AG08396 (cell line): ENCODE data around the gene ALLC.
A peak's percentile ranks its signal among the peaks of the same experiment; 100 is the strongest.
"Not testable (repeated sequence)": the region's sequence is repeated elsewhere in the genome, so short reads cannot be mapped to it uniquely, and the experiment has no call there.

Source experiments
- DNase-seq: peaks from one replicate; pipeline ENCODE4 v3.0.0; 2012; ENCODE audit warnings: low spot score, mixed read lengths

The ALLC gene

DNA sequence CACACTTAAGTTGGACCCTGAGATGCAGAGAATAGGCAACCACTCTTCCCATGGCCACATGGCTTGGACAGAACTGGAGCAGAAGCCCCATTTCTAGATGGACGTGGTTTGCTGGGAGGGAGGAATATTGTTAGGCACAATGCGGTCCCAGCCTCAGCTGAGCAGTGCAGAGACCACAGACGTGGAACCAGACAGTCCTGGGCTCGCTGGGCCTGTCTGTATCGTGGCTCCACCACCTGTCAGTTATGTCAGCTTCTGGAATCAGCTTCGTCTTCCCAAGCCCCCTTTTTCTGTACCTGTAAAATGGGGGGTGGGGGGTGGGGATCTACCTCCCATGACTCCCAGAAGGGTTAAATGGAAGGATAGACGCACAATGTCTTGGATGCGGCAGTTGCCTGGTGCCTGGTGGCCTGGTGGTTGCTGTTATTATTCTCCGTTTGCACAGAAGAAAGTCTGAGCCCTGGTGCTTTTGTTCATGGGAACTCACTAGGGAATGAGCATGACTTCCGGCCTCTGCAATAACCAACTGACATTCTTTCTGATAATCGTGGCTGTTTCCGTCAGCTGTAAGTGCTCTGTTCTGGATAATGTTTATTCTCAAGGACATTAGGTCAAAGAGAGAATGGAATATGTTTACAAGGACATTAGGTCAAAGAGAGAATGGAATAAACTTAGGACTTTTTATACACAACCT is 31.7 kb upstream of the ALLC start:
- peak; percentile 62 for DNase-seq

GRCh38 chr2:3626812-3627499 is 31.0 kb upstream of the ALLC start:
- DNase-seq = no peak

DNA sequence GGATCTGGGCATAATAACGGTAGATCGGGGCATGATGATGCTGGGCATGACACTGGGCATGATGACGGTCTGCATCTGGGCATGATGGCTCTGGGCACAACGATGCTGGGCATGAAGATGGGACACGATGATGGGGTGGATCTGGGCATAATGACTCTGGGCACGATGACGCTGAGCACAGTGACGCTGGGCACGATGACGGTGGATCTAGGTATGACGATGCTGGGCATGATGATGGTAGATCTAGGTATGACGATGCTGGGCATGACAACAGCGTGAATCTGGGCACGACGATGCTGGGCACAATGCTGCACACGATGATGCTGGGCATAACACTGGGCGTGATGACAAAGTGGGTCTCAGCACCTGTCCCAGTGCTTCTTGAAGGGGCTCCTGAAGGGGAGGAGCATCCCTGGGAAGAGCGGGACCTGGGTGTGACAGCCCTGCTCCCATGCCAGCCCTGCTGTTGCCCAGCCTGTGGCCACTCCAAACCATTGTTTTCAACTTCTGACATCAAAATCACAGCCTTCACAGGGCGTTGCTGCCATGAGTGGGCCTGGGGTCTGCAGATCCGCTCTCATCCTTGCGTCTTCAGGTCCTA is 30.4 kb upstream of the ALLC start:
- DNase-seq = no peak

DNA sequence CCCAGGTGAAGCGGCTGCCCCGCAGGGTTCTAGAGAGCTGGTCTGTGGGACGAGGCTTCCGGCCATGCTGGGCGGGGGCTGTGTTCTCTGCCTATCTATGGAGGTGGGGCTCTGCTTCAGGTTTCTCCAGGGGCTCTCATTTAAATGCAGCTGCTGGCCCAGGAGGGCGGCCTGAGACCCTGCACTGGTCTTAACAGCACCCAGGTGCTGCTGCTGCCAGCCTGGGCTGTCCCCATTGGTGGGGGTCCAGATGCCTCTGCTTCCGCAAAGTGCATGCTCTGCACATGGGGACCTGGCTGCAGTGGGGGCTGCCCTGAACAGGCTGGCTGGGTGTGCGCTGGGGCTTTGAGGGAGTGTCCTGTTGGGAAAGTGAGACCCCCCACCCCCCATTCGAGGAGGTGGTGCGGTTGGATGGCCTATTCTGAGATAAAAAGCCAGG is 29.7 kb upstream of the ALLC start:
- no peak for DNase-seq

- DNase-seq = no peak
Observed at GRCh38 chr2:3628800-3629199, 29.2 kb upstream of the ALLC start.

DNA sequence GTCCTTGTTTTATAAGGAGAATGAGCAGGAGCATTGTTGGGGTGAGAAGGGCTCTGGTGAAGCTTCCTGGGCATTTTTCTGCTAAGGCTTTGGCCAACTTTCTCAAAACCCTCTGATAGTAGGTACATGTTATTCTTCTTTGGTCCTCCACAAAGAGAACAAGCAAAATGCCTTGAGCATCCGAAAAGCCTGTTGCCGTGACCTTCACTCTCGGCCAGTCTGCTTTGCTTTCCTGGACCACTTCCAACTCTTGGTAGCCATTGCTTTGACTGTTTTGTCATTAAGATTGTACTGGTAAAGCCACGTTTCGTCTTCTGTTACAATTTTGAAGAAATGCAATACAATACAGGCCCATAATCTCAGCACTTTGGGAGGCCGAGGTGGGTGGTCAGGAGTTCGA is 27.4 kb upstream of the ALLC start:
- DNase-seq = no peak

DNA sequence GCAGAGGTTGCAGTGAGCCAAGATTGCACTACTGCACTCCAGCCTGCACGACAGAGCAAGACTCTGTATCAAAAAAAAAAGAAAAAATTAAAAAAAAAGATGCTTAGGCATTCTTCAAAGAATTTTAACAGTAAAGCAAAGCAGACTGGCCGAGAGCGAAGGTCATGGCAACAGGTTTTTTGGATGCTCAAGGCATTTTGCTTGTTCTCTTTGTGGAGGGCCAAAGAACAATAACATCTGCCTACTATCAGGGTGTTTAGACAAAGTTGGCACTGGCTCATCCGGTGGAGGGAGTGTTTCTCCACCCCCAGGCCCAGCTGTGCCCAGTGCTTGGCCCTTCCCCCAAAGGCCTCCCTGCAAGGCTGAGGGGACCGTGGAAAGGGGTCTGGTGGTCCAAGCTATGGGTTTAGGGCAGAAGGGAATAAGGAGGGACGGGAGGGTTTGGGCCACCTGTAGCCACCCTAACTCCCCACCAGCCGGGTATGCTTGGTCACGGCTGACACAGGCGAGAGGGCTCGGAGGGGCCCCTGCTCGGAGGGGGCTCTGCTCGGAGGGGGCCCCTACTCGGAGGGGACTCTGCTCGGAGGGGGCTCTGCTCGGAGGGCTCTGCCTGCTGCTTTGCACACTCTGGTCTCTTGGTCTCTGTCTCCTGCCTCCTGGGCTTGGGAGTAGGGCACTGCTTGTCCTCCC is 26.7 kb upstream of the ALLC start:
- DNase-seq = no peak

DNA sequence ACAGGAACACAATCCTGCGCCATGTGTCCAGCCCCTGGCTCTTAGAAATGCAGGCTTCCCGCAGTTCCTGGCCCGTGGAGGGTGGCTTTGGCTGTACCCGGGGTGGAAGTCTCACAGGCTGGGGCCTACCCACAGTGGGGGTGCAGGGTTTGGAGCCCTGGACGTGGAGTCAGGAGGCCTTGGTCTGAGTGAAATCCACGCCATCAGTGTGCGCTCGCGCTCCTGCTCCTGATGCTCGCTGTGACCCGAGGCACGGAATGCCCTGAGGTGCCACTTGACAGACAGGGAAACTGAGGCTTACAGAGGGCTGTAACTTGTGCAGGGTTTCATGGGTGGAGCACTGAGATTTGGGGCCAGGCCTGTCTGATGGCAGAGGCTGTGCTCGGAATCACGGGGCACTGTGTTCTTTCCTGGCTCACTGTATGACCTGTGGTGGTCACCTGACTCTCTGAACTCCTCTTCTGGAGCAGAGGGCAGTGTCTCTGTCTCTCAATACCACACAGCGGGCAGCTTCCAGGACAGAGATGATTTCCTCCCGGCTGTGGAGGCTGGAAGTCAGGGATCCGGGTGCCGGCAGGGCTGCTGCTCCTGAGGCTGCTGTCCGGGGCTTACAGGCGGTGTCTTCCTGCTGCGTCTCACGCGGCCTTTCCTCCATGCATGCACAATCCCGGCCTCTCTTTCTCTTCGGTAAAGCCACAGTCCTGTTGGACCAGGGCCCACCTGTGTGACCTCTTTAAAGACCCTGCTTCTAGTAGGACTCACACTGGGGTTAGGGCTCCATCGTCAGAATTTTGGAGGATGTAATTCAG is 25.9 kb upstream of the ALLC start:
- no peak for DNase-seq

DNA sequence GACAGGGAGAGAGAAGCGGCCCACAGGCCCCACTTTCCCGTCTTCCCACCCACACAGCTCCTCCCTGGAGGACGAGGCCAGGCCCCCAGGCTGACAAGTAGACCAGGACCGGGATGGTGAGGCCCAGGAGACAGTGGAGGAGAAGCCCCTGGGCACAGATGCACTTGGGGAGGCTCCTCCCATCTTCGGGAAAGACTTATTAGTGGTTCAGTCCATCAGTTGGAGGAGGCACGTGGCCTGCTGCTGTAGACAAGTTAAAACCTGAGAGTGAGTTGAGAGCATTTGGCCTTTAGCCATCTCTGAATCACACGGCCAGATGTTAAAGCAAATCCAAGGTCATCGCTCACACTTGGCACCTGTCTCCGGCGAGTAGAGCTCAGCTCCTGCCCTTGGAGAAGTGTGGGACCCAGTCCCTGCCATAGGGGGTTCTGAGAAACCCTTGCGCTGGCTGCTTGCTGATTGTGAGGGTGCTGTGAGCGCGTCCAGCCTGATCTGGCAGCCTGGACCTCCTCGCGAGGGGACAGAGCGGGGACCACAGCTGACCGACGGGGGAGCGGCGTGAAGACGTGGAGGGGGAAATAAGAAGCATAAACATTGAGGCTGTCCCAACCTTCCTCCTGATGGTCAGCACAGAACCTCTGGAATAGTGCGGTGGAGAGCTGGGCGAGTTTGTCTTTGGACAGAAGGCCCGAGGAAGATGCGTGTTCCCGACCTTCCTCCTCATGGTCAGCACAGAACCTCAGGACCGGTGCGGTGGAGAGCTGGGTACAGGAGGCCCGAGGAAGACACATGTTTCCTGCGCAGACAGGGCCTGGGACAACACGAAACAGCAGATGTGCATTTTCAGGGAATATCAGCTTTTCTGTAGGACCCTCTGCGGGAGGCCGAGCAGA is 24.7 kb upstream of the ALLC start:
- no peak for DNase-seq

- no peak for DNase-seq
Observed at GRCh38 chr2:3633982-3634595, 23.9 kb upstream of the ALLC start.

DNA sequence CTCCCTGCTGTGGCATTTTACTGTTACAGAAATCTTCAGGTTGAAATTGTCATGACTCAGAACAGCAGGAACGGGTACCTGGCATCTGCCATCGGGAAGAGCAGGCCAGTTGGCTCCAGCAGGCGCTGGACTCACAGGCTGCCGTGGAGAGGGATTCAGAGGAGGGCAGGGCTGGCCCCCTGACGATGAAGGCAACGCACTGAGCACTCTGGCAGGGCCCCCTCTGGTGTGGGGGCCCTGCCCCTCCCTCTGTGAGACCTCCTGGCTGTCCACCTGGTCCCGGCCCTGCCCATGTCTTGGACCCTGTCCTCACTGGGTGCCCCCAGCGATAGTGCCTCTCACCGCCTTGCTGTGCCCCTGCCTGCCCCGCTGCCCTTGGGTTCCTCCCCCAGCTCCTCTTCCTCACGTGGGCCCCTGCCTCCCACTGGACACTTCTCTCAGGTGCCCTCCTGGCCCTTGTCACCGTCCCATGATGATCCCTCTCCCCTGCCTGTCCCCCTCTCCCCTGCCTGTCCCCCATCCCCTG is 23.3 kb upstream of the ALLC start:
- DNase-seq = no peak

- DNase-seq = no peak
Observed at GRCh38 chr2:3635171-3635974, 22.6 kb upstream of the ALLC start.

DNA sequence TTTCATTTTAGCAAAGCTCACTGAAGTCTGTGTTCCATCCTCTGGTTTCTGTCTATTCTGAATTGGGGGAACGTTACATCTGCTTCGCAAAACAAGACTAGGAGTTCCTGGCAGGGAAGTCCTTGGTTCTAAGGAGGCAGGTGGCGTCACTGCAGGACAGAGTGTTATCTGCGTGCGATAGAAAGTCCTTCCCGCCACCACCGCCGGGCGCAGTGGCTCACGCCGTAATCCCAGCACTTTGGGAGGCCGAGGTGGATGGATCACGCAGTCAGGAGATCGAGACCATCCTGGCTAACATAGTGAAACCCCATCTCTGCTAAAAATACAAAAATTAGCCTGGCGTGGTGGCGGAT is 22.0 kb upstream of the ALLC start:
- not testable (repeated sequence) for DNase-seq

DNA sequence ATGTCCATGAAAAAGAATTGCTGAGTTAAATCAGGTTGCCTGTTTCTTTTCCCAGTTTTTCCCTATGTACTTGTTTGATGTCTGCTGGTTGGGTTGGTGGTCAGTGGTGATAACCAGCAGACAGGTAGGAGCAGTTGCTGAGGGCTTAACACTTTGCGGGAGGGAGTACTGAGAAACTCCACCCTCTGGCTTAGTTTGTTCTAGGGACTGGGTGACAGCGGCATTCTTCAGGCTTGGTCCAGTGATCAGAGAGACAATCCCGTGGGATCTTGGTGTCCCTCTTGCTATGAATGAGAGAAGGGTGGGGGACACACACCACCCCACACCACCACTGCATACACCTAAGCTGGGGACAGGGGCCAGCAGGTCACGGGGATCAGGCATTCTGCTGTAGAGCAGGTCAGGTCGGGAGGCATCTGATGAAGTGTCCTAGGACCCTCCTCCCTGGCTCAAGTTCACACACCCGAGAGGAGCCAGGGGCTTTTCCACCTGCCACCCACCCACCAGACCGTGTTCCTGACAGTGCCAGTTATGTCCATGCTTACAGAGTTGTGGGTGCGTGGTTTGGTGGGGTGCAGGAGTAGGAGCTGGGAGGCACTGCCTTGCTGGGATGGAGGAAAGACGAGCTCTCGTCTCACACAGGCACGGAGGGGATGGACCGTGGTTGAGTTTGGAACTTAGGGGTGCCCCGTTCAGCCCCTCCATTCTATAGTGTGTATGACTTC is 21.3 kb upstream of the ALLC start:
- DNase-seq = no peak

GRCh38 chr2:3637311-3637675 is 20.7 kb upstream of the ALLC start:
- DNase-seq = no peak

DNA sequence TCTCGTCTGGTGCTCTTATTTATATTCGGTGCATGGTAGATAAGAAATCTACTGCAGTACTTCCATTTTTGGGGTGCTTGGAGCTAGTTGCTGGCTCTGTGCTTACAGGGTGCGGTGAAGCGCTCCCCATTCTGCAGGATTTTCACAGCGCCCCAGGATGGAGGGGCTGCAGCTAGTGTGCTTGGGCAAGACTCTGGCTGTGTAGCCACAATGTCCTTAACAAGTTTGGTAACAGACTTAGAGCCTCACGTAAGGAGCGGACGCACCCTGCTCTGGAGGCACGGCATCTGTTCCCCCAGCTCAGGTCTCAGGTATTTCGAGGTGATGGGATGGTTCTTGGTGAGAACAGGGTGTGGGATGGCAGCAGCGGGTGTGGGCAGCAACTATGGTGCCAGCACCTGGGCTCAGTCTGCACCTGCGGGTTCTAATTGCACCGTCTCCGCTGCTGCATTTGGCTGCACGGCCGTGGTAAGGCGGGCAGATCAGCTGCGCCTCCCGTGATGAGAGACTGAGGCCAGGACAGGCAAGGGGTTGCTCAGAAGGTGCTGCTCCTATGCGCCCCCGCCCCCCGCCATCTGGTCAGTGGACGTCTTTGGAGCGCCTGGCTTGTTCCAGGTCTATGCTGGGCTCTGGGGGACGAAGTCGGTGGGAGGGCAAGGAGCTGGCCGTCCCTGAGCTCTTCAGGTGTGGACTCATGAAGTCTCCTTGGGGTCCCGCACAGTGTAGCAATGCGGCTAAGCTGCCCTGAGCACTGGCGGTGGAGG is 20.1 kb upstream of the ALLC start:
- DNase-seq = no peak

DNA sequence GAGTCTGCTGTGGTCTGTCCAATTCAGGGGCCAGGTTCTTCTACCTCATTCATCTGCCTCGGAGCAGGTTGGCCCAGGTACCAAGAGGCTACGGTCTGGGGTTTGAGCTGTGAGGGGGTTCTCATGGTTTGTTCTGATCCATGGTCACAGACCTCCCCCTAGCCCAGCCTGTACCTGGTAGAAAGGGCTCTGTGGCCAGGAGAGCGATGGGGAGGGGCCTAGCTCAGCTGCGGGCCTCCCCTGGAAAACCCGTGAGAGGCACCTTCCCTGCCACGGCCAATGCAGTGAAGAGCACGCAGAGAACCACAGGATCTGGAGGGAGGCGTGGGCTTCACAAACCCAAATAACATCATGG is 19.6 kb upstream of the ALLC start:
- no peak for DNase-seq

- DNase-seq = no peak
Observed at GRCh38 chr2:3639015-3639630, 18.9 kb upstream of the ALLC start.
